BE2C (cell line): Measurements from ENCODE around the gene OVOL3.

Experiments used
- DNase-seq: peaks from one replicate; pipeline ENCODE4 v3.0.0-alpha.2; 2020
- H3K27me3 ChIP-seq: fragments of 250-450 bp; sonication (Bioruptor Pico); 2 replicates; pipeline ENCODE4 v1.5.1; 2020; ENCODE audit warnings: mild to moderate bottlenecking
- H3K36me3 ChIP-seq: fragments of 250-450 bp; sonication (Bioruptor Pico); 2 replicates; pipeline ENCODE4 v1.5.1; 2020; ENCODE audit warnings: mild to moderate bottlenecking
- H3K4me1 ChIP-seq: fragments of 250-450 bp; sonication (Bioruptor Pico); 2 replicates; pipeline ENCODE4 v1.5.1; 2020
- H3K4me3 ChIP-seq: 2 replicates; pipeline ENCODE4 v1.5.1; 2011; ENCODE audit warnings: low read depth, low read length
- H3K9me3 ChIP-seq: fragments of 250-450 bp; sonication (Bioruptor Pico); 2 replicates; pipeline ENCODE4 v1.5.1; 2020
- CTCF ChIP-seq: IDR thresholded peaks from 2 replicates; pipeline ENCODE4 v1.5.1; 2012; ENCODE audit warnings: mild to moderate bottlenecking, low read depth, low read length

The OVOL3 gene

GRCh38 chr19:36136964-36137686 lies 26.2 kb downstream of the OVOL3 start:
- DNase-seq = no peak
- Histone ChIP-seq H3K27me3 (no peaks in the 10 kb centered on the region), H3K9me3 (no peaks in the 10 kb centered on the region), H3K4me1 (no peaks in the 10 kb centered on the region), H3K36me3 (peaks cover 4% of the 10 kb centered on the region; the same call in 1 of the 2 replicates), H3K4me3 (no peak overlapping the region)
- TF ChIP-seq CTCF = no peak

- no peaks in the 10 kb centered on the region for H3K27me3 ChIP-seq
- no peak for DNase-seq
- peaks cover 15% of the 10 kb centered on the region for H3K36me3 ChIP-seq
- no peak for TF ChIP-seq CTCF
- no peaks in the 10 kb centered on the region for H3K9me3 ChIP-seq
- H3K4me3 ChIP-seq = peak overlapping the region; percentile 93
- H3K4me1 ChIP-seq = no peaks in the 10 kb centered on the region
These were observed 28.2 kb downstream of the OVOL3 start for GRCh38 chr19:36139120-36139472.

GRCh38 chr19:36139473-36140303 lies 28.7 kb downstream of the OVOL3 start, which contains the start of gene CAPNS1:
CAPNS1 (plus strand) TSS chr19:36140066; CDS start chr19:36141012, 946 bp downstream.
- DNase-seq = peak; percentile 98
- Histone ChIP-seq H3K4me1 (no peaks in the 10 kb centered on the region), H3K27me3 (no peaks in the 10 kb centered on the region), H3K4me3 (peak within 1 kb of the TSS; percentile 93), H3K9me3 (no peaks in the 10 kb centered on the region), H3K36me3 (peaks cover 21% of the 10 kb centered on the region)
- TF ChIP-seq CTCF = peak; percentile 29; the same call in 1 of the 2 replicates

- H3K9me3 ChIP-seq = no peaks in the 10 kb centered on the region
These were observed 29.5 kb downstream of the OVOL3 start for GRCh38 chr19:36140304-36141038.

More at GRCh38 chr19:36140304-36141038, 29.5 kb downstream of the OVOL3 start:
- no peaks in the 10 kb centered on the region for H3K4me1 ChIP-seq
- H3K36me3 ChIP-seq = peaks cover 27% of the 10 kb centered on the region
- H3K4me3 ChIP-seq = peak overlapping the region; percentile 93
- peak; percentile 80 for DNase-seq
- H3K27me3 ChIP-seq = no peaks in the 10 kb centered on the region
- TF ChIP-seq CTCF = no peak
